ENCODE results near the gene RFESD.

DNA sequence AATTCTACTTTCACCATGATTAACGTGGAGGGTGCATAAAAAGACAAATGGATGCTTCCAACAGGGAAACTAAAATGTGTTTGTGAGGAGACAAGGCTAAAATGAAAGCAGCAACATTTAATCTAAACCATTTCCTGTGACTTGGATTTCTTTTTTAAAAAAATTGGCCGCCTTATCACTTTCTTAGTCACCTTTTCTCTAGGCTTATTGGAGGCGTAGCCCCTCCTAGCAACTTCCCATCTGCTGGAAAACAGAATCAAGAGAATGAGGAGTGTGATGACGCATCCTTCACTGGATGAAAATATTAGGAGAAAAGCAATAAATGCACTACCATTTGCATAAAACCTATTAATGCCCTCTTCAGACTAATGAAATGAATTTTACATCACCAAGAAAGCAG is 27.5 kb upstream of the RFESD start:
- TF ChIP-seq NBN (IDR thresholded peaks at IDR 0.05) (no peak), CREB1 (IDR thresholded peaks at IDR 0.05; ENCODE audit: low read depth) (no peak), RAD51 (IDR thresholded peaks at IDR 0.05) (no peak), POLR2AphosphoS5 (IDR thresholded peaks at IDR 0.05; ENCODE audit: low read length) (no peak), POLR2A (IDR thresholded peaks at IDR 0.05; ENCODE audit: low read depth, low read length) (no peak), YY1 (IDR thresholded peaks at IDR 0.05; ENCODE audit: low read depth, low read length) (no peak), JUNB (IDR thresholded peaks at IDR 0.05) (no peak), SPI1 (IDR thresholded peaks at IDR 0.05; ENCODE audit: borderline replicate concordance, insufficient read depth, low read depth, low read length) (no peak), RFX5 (IDR thresholded peaks at IDR 0.05; ENCODE audit: low read depth, low read length) (no peak)
- TF ChIP-seq, protein P1, sequence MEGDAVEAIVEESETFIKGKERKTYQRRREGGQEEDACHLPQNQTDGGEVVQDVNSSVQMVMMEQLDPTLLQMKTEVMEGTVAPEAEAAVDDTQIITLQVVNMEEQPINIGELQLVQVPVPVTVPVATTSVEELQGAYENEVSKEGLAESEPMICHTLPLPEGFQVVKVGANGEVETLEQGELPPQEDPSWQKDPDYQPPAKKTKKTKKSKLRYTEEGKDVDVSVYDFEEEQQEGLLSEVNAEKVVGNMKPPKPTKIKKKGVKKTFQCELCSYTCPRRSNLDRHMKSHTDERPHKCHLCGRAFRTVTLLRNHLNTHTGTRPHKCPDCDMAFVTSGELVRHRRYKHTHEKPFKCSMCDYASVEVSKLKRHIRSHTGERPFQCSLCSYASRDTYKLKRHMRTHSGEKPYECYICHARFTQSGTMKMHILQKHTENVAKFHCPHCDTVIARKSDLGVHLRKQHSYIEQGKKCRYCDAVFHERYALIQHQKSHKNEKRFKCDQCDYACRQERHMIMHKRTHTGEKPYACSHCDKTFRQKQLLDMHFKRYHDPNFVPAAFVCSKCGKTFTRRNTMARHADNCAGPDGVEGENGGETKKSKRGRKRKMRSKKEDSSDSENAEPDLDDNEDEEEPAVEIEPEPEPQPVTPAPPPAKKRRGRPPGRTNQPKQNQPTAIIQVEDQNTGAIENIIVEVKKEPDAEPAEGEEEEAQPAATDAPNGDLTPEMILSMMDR (IDR thresholded peaks at IDR 0.05 in 2 of 3, conservative IDR thresholded peaks at IDR 0.05 in 1 of 3; ENCODE audit: control insufficient read depth in 2 of 3, extremely low read depth in 1 of 3, insufficient read depth in 1 of 3, low read depth in 3 of 3, low read length in 3 of 3): no peak
- TF ChIP-seq, protein P2, sequence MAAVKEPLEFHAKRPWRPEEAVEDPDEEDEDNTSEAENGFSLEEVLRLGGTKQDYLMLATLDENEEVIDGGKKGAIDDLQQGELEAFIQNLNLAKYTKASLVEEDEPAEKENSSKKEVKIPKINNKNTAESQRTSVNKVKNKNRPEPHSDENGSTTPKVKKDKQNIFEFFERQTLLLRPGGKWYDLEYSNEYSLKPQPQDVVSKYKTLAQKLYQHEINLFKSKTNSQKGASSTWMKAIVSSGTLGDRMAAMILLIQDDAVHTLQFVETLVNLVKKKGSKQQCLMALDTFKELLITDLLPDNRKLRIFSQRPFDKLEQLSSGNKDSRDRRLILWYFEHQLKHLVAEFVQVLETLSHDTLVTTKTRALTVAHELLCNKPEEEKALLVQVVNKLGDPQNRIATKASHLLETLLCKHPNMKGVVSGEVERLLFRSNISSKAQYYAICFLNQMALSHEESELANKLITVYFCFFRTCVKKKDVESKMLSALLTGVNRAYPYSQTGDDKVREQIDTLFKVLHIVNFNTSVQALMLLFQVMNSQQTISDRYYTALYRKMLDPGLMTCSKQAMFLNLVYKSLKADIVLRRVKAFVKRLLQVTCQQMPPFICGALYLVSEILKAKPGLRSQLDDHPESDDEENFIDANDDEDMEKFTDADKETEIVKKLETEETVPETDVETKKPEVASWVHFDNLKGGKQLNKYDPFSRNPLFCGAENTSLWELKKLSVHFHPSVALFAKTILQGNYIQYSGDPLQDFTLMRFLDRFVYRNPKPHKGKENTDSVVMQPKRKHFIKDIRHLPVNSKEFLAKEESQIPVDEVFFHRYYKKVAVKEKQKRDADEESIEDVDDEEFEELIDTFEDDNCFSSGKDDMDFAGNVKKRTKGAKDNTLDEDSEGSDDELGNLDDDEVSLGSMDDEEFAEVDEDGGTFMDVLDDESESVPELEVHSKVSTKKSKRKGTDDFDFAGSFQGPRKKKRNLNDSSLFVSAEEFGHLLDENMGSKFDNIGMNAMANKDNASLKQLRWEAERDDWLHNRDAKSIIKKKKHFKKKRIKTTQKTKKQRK (IDR thresholded peaks at IDR 0.05; ENCODE audit: low read depth, low read length): no peak

All from GM12878 (cell line).